Esophagus squamous epithelium (tissue), 4 donors: ENCODE results near the gene CCDC134.

Experiments
- CTCF ChIP-seq, 6 experiments: fragments of 450-650 bp in 4 of 6; fragments of 200-600 bp in 2 of 6; sonication (generic) in 2 of 6; IDR thresholded peaks; one replicate each; pipeline ENCODE4 v1.5.1; 2016 to 2019; ENCODE audit warnings: antibody characterized with exemption in 6 of 6, mild to moderate bottlenecking in 4 of 6, moderate library complexity in 4 of 6
- POLR2A ChIP-seq, 4 donors: fragments of 450-650 bp; IDR thresholded peaks; one replicate each; pipeline ENCODE4 v1.6.1; 2017; ENCODE audit warnings: antibody characterized with exemption in 4 of 4, mild to moderate bottlenecking in 4 of 4, moderate library complexity in 3 of 4

GRCh38 chr22:41818596-41818995 lies 18.1 kb downstream of the CCDC134 start:
- no peak for TF ChIP-seq CTCF (IDR thresholded peaks at IDR 0.05)
- TF ChIP-seq POLR2A (IDR thresholded peaks at IDR 0.05), result no peak
